Stimulated activated CD8-positive, alpha-beta memory T cell treated with anti-CD3 and anti-CD28 coated beads, Interleukin-7, amount 100 ng/mL, for 1 hour (primary cell): ENCODE results near the gene NPNT.

Experiments used
- DNase-seq, 2 donors: peaks; one replicate each; pipeline ENCODE4 v3.0.0-alpha.2; 2020; ENCODE audit warnings: low read depth in 2 of 2

The NPNT gene

DNA sequence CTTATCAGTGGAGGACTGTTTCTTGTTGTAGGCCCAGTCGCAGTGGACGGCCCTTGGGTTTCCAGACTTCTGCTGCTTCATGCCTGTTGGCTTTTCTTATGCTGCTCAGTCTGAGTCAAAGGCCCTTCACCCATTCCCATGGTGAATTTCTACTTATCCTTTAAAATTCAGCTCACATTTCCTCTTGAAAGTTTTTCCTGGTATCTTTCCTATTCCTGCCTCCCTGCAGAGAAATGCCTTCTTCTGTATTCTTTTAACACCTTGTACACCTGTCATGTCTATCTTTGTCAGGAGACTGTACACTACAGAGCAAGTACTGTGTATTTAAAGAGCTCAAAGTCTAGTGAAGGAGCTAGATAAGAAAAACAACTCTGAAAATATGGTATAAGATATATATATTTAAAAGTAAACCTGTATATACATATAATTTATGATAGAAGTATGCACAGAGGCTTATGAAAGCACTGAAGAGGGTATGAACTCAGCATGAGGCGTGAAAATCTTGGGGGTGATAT lies 22.0 kb downstream of the NPNT start:
- no peak for DNase-seq

DNA sequence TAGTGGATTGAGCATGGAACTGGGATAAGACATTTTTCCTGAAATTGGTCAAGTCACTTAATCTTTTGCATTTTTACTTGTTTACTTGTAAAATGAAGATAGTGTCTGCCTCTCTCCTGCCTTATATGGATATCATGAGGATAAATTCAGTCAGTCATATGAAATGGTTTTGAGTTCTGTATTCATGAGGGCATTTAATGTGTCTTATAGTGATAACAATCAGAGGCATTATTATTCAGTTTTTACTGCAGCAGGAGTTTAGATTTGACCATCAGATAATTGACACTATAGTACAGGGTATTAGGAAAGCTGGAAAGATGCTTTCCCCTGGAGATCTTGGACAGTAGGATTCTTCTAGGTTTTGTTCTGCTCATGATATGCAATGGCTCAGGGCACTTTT lies 26.0 kb downstream of the NPNT start:
- DNase-seq: no peak

DNA sequence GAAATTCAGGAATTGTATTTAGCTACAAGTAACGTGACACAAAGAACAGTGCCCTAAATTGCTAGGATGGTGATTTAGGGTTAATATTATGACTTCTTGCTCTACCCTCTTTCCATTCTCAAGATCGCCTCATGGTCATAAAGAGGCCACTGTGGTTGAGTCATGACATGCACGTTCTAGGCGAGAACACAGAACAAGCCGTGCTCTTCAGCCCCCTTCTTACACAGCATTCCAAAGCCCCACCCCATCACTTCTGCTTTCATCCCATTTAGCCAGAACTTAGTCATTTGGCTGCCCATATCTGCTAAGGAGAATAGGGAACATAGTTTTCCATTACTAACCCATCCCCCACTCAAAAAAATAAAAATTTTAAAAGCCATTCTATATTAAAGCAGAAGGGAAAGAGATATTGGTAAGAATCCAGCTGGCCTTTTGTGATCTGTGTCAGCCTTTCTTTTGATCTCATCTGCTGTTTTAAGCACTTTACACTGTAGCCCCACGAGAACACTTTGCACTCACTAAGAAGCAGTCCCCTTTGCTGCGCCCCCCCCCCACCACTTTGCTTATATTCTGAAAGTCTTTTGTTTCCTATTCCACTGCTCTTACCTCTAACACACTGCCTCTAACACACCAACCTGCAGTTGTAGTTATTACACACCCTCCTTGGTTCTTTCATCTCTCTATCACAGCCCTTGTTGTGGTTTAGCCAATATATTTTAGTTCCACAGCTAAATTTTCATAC lies 28.4 kb downstream of the NPNT start:
- no peak for DNase-seq

DNA sequence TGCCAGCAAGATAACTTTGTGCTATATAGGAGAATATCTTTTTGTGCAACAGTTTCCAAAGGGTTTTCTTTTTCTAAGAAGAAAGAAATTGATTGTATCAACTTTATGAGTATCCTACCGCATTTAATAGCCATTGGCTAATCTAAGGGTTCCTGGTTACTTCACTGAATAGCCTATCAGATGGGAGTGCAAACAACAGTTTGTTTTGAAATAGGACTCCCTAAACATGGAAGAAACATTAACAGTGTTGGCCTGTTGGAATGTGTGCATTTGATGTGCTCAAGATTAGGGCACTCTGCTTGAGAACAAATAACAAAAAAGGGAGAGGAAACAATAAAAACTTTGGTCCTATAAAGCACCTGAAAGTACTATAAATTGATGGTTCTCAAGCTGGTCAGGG lies 29.1 kb downstream of the NPNT start:
- no peak for DNase-seq

DNA sequence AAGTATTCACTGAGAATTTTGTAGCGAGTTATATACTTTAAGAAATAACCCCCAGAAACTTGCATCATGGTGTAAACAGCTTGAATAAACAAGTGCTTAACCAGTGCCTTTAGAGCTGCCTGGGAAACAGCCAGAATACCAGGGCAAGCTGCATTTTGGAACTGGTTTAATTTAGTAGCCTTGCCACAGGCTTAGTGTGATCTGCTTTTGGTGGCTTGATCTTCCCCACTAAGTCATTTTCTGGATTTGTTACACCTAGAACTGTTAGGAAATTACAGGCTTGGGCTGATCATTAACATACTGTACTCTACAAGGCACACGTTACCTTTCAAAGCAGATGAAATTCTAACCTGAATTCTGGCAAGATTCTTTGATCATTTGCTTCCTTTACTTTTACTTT lies 35.4 kb downstream of the NPNT start:
- DNase-seq: no peak

DNA sequence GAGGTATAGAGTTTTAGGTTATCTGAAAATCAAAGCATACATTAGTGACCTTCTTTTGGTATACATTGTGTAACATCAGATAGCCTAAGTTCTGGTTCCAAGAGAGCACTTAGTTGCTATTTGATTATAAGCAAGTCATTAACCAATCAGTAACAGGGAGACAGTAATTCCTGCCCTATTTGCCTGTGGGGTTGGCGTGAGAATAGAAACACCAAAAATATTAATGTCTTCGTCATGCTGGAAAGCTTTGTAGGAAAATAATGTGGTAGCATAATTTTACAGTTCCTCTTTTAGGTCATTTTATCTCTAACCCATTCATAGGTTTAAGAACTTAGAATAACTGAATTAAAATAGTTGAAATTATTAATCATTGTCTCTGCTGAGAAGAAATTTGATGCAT lies 37.8 kb downstream of the NPNT start:
- DNase-seq: no peak

DNA sequence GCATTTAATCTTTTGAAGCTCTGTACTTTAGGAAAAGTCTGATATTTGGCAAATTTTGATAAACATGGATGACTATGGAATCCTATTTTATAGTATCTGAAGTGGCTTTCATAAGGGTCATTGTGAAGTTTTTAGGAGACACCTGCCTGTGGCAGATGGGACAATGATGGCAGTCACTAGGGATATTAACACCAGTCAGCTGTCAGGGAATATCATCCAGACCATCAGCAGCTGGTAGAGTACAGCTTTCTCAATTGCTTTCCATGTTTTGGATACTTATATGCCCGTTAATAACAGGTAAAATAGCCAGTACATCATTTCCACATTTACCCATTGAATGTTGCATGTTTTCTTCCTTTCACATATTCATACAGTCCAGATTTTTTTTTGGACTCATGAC lies 39.1 kb downstream of the NPNT start:
- DNase-seq: no peak

DNA sequence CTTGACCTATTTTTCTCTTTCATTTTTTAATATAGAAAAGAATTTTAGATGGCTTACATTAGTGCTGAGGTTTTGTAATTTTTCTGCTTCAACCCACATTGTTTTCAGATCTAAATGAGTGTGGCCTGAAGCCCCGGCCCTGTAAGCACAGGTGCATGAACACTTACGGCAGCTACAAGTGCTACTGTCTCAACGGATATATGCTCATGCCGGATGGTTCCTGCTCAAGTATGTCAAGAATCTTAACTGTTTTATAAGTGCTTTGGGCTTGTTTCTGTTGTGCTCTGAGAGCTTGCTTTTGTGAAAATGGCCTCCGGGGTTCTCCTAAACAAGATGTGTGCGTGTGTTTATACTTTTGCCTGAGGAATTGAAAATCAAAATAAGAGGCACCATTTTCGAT lies 41.6 kb downstream of the NPNT start:
- no peak for DNase-seq

DNA sequence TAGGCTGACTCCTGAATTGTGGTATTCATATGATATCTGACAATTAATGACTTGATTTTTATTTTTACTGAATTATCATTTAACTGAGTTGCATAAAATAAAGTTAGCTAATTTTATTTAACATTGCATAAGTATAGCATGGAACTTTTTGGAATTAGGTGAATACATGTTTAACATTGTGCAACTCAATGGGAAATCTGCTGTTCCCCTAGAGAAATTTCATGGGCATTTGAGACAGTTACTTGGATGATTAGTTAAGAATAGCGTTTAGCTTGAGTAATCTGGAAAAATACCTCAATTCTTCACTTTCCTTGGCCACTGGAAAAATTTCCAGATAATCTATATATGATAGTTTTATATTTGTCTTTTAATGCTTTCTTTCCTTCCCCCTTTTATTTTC lies 42.5 kb downstream of the NPNT start:
- DNase-seq: no peak

DNA sequence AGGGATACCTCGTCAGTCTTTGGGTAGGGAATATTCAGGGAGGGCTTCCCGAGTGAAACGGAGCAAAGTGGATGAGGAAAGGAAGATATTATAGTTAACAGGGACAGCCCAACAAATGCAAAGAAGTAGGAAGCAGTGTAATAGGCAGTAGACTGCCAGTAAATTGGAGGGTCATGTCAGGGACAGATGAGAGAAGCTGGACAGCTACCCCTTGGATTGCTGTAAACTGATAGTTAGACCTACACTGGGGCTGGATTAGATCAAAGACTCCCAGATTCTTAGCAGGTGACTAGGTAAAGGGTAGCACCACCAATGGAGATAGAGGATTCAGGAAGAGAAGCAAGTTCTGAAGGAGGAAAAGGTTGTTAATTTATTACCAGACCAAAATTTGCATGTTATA lies 48.0 kb downstream of the NPNT start:
- no peak for DNase-seq

DNA sequence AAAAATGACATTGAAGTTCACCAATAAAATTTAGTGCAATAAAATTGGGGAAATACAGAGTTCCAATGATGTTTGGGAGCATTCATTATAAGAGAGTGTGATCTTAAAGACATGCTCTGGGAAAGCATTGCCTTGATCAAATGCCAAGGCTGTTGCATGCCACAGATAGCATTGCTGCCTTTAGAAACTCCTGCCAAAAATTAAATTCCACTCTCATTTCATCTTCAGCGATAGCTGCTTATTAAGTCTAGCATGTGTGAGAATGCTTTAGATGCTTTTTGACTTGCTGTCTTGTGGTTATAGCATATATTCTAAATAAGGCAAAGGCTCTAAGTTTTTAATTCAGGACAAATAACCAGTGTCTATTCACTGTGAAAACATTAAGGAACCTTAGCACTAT lies 49.3 kb downstream of the NPNT start:
- DNase-seq: no peak

DNA sequence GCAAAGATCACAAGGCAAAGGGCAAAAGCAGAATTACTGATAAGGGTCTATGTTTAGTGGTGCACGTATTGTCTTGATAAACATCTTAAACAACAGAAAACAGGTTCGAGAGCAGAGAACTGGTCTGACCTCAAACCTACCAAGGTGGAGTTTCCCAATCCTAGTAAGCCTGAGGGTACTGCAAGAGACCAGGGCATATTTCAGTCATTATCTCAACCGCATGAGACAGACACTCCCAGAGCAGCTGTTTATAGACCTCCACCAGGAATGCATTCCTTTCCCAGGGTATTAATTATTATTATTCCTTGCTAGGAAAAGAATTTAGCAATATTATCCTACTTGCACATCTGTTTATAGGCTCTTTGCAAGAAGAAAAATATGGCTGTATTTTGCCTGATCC lies 51.5 kb downstream of the NPNT start:
- no peak for DNase-seq

DNA sequence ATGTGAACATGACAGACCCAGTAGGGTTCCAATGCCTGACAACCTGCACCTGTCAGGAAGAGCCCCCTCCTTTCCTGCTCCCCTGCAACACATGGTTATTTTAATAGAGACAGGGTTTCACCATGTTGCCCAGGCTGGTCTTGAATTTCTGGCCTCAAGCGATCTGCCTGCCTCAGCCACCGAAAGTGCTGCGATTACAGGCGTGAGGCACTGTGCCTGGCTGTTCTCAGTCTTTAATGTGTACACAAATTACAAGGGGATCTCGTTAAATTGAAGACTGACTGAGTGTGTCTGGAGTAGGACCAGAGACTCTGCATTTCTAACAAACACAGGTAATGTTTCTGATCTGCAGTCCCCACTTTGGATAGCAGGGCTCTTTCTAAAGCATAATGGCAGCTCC lies 55.4 kb downstream of the NPNT start:
- DNase-seq: no peak

DNA sequence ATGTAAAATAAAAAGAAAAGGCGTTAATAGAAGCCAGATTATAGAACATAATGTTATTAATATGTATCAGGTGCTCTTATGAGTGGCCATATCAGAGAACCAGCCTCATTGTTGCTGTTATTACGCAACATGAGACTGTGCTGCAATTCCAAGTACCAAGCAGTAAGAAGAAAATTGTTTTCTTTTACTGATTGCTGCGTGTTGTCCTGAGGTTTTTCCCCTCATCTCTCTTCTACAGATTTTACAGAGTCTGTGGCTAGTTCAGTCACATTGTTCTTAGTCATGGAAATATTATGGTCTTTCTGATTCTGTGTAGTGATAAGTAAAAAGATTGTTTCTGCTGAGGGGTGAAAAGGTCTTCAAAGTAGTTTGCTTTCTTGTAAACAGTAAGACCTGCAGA lies 55.9 kb downstream of the NPNT start:
- no peak for DNase-seq

DNA sequence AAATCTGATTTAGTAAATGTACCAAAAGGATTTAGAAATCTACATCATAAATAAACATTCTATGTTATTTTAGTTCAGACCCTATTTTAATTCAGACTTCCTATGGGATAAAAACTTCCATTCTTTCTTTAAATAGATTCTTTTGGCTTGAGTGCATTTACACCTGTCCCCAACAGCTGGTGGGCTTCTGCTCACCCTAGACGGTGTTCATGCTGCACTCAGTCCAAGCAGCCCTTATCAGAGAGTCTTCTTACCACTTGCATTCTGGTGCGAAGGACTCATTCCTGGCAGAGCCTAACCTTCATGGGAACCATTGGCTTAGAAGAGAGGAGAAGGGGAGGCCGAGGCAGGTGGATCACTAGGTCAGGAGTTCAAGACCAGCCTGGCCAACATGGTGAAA lies 57.3 kb downstream of the NPNT start:
- DNase-seq: no peak

DNA sequence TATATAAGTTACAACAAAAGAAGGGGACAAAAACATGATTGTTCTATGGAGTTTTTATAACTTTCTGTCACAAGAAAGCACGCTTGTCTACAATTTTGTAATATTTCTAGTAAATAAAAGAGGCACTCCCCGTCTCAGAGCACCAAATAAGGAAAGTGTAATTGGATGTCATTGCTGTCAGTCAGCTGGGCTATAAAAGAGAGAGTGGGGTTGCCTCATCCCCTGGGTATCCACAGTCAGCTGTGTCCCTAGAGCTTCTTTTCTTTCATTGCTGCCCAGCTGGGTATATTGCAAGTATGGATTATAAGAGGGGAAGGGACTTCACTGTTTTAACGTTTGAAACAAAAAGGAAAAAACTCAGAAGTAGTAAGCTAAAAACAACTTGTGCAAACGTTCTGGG lies 61.3 kb downstream of the NPNT start:
- no peak for DNase-seq

DNA sequence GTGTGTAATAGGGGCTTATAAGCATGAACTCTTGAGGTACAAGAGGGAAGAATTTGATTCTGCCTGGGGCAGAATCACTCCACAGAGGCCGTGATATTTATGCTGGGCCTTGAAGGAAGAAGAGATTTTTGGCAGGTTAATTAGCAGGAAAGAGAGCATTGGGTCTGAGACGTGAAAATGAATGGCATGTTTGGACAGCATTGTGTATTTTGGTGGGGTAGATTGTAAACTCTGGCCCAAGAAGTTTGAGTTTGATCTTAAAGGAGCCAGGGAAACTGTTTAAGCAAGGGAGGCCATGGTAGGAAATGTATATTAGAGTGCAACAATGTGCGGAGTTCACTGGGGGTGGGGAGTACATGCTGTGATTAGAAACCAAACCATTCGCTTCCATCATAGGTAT lies 62.4 kb downstream of the NPNT start:
- no peak for DNase-seq

DNA sequence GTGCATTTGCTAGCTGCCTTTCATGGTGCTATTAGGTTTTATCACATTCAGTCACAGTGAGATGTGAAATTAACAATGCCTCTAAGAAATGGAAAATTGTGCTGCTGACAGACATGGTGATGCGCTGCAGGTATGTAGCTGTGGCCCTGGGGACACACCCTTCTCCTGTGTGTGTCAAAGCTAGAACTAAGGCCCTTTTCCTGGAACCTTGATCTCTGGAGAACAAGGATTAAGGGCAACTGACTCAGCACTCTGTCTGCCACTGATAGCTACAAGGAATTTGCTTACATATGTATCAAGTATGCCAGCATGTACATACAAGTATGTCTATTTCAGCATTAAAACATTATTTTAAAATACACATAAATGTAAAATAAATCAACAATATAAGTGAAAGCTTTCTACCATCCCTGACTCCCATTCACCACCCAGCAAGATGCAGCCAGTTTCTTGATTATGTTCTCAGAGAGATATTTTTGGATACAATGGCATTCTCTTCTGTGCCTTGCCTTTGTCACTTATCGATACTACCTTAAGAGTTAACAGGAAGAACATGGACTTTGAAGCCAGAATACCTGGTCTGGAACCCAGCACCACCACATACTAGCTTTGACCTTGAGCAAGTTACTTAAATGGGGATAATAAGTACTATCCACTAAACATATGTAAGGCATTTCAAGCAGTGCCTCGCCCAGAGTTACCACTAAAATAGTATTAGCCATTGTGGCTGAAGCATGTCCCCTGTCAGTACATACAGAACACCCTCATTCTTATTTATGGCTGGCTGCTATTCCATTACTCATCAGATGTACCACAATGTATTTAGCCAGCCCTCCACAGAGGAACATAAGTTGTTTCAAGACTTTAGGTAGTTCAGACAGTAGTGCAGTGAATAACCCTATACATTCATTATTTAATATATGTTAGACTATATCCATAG lies 68.5 kb downstream of the NPNT start:
- DNase-seq: no peak

DNA sequence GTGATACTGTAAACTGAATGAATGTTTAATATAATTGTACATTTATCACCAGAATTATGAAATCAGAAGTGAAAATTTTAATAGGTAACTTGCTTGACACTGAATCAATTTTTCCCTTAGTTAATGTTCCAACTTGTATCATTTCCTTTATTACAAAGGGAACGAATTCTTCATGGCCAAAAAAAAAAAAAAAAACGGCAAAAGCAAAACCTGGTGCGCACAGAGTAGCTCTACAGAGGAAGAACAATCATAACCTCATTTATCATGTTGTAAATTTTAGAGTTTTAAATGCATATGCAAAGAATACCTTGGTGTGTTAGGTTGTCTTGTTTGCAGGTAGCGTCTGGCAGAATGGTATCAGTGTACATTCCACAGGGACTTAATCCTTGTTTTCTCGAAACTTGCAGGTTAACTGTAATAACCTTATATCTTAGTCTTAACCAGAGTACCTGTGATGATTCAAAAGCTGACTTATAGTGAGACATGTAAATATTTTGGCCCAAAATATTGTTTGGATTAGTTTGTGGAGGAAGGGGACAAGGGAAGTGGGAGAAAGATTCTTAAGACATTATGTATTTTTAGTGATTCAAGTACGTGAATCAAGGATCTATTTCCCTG lies 70.0 kb downstream of the NPNT start:
- DNase-seq: no peak

DNA sequence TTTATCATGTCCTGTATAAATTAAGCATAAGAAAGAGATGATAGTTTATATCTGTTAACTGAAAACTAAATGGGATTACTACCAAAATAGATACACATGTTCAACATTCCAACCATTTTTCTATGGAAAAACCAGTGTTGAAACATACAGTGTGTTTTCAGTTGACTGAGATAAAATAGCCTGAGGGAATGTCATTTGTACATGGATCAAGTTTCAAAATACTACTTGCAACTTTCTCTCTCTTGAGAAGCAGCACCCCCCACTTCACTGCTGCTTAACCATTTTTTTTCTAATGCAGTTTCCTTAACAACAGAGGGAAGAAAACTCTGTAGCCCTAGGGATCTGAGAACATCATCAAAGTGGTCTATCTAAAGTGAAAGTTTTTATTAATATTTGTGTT lies 70.8 kb downstream of the NPNT start:
- no peak for DNase-seq

DNA sequence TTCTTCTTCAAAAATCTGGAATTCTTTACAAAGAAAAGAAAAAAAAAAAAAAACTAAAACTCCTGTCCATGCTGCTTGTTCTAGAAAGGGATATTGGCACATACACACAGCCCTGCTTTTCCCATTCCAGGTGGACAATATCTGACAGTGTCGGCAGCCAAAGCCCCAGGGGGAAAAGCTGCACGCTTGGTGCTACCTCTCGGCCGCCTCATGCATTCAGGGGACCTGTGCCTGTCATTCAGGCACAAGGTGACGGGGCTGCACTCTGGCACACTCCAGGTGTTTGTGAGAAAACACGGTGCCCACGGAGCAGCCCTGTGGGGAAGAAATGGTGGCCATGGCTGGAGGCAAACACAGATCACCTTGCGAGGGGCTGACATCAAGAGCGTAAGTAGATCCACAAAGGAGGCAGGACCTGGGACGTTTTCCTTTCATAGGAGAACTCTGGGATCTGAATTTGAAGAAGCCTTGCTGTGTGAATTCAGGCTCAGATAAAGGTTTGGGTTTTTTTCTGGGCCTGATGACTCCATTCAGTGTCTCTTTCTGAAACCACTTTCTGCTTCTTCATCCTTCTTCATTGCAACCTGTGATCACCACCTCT lies 71.9 kb downstream of the NPNT start:
- DNase-seq: no peak

DNA sequence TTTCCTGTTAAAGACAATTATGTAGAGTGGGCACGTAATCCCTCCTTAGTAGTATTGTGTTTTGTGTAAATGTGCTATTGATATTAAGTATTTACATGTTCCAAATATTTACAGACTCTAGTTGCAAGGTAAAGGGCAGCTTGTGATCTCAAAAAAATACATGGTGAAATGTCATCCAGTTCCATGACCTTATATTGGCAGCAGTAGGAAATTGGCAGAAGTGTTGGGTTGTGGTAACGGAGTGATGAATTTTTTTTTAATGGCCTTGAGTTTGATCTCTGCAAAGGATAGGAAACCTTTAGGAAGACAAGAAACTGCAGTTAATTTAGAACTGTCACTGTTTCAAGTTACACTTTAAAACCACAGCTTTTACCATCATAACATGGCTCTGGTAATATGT lies 74.3 kb downstream of the NPNT start:
- no peak for DNase-seq
